Cerebellar cortex (tissue), 1 donor: Measurements from ENCODE around the gene PRXL2C.

Experiments used
- DNase-seq: peaks from one replicate; pipeline ENCODE4 v3.0.0-alpha.2; 2015; ENCODE audit warnings: low spot score

The PRXL2C gene

GRCh38 chr9:96612105-96612965 is 42.8 kb downstream of the PRXL2C start:
- DNase-seq = peak; percentile 67

DNA sequence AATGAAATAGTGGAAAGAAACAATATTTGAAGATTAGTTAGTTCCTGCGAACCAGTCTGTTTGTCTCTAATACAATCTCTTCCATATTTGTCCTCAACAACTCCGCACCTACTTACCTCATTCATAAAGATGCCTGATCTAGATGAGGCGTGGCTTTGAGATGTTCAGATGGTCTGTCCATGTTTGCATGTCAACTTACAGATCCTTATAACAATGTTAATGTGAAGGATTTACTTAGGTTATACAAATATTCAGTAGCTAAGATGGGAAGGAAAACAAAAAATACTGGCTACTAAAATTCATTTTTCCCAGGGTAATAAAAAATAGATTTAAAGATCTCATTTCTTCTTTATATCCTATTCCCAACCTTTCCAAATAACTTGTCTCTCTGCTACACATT is 43.8 kb downstream of the PRXL2C start:
- DNase-seq = no peak

DNA sequence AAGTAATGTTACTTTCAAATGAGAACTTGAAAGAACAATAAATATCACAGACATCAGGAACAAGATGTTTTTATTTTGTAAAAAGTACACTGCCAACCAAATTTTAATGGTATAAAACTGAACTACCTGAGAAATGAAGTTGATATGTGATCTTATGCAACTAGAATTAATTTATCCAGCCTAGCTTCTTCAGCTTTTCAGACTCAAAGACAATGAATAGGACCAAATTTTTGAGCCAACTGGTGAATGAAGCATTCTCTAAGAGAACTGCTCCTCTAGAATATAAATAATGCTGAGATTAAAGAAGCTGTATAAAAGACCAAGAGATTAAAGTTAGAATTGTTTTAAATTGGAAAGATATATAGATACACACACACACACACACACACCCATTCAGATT is 45.4 kb downstream of the PRXL2C start:
- DNase-seq = no peak

- no peak for DNase-seq
These were observed 47.1 kb downstream of the PRXL2C start for GRCh38 chr9:96607971-96608370.

GRCh38 chr9:96605328-96605727 is 49.8 kb downstream of the PRXL2C start:
- DNase-seq = no peak

DNA sequence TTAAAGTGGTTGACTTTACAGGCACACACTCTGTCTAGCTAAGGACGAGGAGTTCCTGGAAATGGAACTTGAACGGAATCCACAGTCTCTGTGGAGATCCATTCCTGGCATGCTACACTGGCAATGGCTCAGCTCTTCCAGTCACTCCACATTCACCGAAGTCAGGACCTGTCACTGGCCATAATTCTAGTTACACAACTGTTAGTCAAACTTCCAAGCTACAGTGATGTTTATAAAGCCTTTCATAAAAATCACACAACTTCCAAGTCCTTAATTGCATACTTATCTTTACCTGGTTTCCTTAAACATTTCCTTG is 51.2 kb downstream of the PRXL2C start:
- no peak for DNase-seq

GRCh38 chr9:96603305-96604003 is 51.7 kb downstream of the PRXL2C start:
- no peak for DNase-seq

DNA sequence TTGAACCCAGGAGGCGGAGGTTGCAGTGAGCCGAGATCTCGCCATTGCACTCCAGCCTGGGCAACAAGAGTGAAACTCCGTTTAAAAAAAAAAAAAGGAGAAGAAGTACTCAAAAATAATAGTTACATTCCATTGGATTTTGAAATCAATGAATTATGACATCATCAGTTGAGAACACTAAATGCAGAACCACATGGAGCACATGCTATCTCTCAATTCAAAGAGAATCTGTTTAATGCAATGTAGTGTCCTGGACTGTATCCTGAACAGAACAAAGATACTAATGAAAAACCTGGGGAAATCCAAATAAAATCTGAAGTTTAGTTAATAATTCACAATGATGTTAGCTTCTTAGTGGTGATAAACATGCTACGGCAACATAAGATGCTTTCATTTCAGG is 55.8 kb downstream of the PRXL2C start:
- DNase-seq = no peak

DNA sequence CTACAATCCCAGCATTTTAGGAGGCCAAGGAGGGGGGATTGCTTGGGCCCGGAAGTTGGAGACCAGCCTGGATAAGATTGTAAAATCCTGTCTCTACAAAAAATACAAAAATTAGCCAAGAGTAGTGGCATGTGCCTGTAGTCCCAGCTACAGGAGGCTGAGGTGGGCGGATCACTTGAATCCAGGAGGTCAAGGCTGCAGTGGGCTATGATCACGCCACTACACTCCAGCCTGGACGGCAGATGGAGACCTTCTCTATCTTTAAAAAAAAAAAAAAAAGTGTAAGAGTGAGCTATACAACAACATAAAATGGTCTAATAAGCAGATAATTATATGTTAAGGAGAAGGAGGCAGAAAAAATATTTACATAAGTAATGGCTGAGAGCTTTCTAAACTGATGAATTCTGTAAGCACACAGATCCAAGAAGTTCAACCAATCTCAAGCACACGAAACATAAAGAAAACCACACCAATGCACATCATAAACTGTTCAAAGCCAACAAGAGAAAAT is 58.5 kb downstream of the PRXL2C start:
- no peak for DNase-seq
